ENCODE measurements around the gene OR5M3.

GRCh38 chr11:56473252-56473651 is at the start of gene OR5M3:
- TF ChIP-seq CTCF (IDR thresholded peaks at IDR 0.05) (no peak), EZH2 (IDR thresholded peaks at IDR 0.05; ENCODE audit: borderline replicate concordance, insufficient read depth, low read depth, low read length, poor library complexity, severe bottlenecking) (no peak)
